Panc1 (cell line): ENCODE results near the gene ATP2A2.

Experiments used
- CTCF ChIP-seq: fragments of 450-650 bp; IDR thresholded peaks from 2 replicates; pipeline ENCODE4 v1.5.1; 2017; ENCODE audit warnings: mild to moderate bottlenecking
- SIN3A ChIP-seq: IDR thresholded peaks from 2 replicates; pipeline ENCODE4 v1.6.1; 2012; ENCODE audit warnings: low read depth, mild to moderate bottlenecking, low read length, moderate library complexity, borderline replicate concordance; ENCODE audit not compliant: insufficient read depth

GRCh38 chr12:110348431-110349059 lies 67.5 kb downstream of the ATP2A2 start:
- no peak for TF ChIP-seq SIN3A
- no peak for TF ChIP-seq CTCF
